Fibroblast of pulmonary artery (primary cell): ENCODE results near the gene FRRS1L.

Experiments
- DNase-seq: peaks from one replicate; pipeline ENCODE4 v3.0.0-alpha.2; 2010; ENCODE audit warnings: low read depth
- H3K4me3 ChIP-seq: replicated peaks from 2 replicates; pipeline ENCODE4 v1.5.1; 2011; ENCODE audit warnings: low read depth, mild to moderate bottlenecking, control low read depth, low read length, moderate library complexity
- CTCF ChIP-seq: IDR thresholded peaks from 2 replicates; pipeline ENCODE4 v1.5.1; 2011; ENCODE audit warnings: mild to moderate bottlenecking, control low read depth, low read length, inconsistent platforms; ENCODE audit errors: missing control alignments

Gene FRRS1L

GRCh38 chr9:109190151-109190550 is 23.1 kb upstream of the FRRS1L start:
- H3K4me3 ChIP-seq: no peak overlapping the region
- no peak for TF ChIP-seq CTCF
- DNase-seq: peak; percentile 11

- no peak for DNase-seq
- TF ChIP-seq CTCF: no peak
- H3K4me3 ChIP-seq: no peak overlapping the region
Measured at GRCh38 chr9:109186857-109187520, 19.9 kb upstream of the FRRS1L start.

- TF ChIP-seq CTCF: peak; percentile 60
- peak; percentile 30 for DNase-seq
- no peak overlapping the region for H3K4me3 ChIP-seq
Measured at GRCh38 chr9:109182940-109183798, 16.1 kb upstream of the FRRS1L start.

- TF ChIP-seq CTCF: no peak
- no peak for DNase-seq
- H3K4me3 ChIP-seq: no peak overlapping the region
Measured at GRCh38 chr9:109182550-109182939, 15.5 kb upstream of the FRRS1L start.

GRCh38 chr9:109181284-109181683 is 14.2 kb upstream of the FRRS1L start:
- no peak for TF ChIP-seq CTCF
- no peak overlapping the region for H3K4me3 ChIP-seq
- DNase-seq: no peak

GRCh38 chr9:109179801-109180523 is 12.9 kb upstream of the FRRS1L start:
- TF ChIP-seq CTCF: no peak

More at GRCh38 chr9:109179801-109180523, 12.9 kb upstream of the FRRS1L start:
- DNase-seq: no peak
- no peak overlapping the region for H3K4me3 ChIP-seq
